LNCAP (cell line): ENCODE results near the gene USP6NL.

ENCODE experiments used
- TF ChIP-seq, protein P1 (sequence below): fragments of 450-650 bp; IDR thresholded peaks from 2 replicates; pipeline ENCODE4 v1.5.1; 2017; ENCODE audit warnings: mild to moderate bottlenecking

USP6NL gene

DNA sequence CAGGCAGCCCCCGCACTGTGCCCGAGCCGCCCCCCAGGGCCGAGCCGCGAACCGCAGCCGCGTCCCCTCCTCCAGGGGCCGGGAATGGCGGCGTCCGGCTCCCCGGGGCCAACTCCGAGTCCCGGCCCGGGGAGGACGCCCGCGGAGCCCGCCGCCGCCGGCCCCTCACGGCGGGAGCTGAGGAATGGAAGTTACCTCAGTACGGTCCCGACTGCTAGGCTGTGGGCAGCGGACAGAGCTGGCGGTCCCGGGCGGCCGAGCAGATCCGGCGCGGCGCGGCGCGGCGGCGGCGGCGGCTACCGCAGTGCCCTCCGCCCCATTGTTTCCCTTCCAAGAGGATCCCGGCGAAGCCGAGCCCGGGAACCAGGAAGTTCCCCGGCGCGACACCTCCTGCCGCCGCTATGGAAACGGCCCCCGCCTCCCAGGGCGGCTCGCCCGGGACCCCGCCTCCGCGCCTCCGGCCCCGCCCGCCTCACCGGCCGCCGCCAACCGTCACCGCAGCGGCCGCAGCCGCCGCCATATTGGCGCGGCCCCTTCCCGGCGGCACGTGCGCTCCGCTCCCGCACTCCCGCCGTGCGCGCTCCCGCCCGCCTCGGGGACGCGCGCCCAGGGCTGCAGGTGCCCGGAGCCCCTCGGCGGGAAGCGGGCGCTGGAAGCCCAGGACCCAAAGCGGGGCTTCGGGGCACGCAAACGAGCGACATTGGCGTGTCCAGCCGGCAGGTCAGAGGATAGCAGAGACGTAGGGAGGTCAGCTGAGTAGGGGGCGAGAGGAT lies at the start of gene USP6NL:
Gene USP6NL (minus strand): TSS at position 403 of the 773 bp plus-strand sequence. CDS start 14,016 bp downstream, outside the sequence.
- TF ChIP-seq, protein P1, sequence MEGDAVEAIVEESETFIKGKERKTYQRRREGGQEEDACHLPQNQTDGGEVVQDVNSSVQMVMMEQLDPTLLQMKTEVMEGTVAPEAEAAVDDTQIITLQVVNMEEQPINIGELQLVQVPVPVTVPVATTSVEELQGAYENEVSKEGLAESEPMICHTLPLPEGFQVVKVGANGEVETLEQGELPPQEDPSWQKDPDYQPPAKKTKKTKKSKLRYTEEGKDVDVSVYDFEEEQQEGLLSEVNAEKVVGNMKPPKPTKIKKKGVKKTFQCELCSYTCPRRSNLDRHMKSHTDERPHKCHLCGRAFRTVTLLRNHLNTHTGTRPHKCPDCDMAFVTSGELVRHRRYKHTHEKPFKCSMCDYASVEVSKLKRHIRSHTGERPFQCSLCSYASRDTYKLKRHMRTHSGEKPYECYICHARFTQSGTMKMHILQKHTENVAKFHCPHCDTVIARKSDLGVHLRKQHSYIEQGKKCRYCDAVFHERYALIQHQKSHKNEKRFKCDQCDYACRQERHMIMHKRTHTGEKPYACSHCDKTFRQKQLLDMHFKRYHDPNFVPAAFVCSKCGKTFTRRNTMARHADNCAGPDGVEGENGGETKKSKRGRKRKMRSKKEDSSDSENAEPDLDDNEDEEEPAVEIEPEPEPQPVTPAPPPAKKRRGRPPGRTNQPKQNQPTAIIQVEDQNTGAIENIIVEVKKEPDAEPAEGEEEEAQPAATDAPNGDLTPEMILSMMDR: no peak

DNA sequence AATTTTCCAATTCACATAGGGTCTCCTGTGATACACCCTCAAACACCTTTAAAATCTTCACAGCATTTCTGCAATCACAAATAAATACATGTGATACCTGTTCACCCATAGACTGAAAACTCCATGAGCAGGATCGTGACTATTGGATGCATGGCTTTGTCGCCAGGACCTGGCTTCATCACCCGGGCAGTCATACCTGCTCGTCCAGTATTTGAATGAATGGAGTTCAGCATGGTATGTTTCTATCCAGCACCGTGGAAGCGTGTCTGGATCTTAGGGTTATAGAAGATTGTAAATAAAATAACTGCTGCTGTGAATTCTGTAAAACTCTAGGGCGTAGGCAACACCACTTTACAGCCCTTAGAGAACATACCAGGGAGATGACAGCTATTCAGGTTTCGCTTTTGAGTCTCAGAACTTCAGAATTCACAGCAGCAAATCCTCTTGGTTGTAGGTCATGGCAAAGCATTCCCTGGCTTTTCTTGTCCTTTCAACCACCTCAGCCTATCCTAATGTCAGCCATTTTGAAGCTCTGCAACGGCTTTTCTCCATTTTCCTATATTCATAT lies 47.4 kb upstream of the USP6NL start:
- TF ChIP-seq, protein P1: no peak

DNA sequence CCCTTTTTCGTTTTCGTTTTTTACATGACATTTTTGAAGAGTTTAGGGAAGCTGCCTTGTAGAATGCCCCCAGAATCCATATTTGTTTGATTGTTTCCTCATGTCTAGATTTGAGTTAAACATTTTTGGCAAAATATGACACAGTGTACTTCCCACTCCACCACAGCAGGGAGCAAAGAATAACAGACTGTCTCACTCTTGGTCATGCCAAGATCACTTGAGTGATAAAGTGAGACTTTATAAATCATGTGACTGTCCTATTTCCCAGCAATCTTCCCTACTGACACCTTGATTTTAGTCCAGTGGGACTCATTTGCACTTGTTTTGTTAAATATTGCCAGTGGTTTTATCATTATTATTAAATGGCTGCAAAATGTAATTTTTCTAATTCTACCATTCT lies 44.4 kb upstream of the USP6NL start:
- TF ChIP-seq, protein P1: no peak

DNA sequence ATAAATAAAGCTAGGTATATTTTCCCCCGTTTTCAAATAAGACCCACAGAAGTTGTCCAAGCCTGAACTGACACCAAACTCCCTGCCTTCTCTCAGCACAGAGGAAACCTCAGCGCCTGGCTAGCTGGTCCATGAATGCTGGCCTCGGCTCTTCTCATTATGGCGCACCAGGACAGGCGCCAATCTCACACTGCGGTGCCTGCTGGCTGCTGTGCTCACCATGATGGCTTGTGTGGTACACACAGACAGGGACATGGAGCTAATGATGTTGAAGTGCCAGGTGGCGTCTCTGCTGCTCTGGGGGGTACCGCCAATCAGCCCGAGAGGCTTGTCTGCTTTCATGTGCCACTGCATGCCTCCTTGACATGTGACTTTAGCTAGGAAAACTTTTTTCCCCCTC lies 43.2 kb upstream of the USP6NL start:
- TF ChIP-seq, protein P1: no peak

DNA sequence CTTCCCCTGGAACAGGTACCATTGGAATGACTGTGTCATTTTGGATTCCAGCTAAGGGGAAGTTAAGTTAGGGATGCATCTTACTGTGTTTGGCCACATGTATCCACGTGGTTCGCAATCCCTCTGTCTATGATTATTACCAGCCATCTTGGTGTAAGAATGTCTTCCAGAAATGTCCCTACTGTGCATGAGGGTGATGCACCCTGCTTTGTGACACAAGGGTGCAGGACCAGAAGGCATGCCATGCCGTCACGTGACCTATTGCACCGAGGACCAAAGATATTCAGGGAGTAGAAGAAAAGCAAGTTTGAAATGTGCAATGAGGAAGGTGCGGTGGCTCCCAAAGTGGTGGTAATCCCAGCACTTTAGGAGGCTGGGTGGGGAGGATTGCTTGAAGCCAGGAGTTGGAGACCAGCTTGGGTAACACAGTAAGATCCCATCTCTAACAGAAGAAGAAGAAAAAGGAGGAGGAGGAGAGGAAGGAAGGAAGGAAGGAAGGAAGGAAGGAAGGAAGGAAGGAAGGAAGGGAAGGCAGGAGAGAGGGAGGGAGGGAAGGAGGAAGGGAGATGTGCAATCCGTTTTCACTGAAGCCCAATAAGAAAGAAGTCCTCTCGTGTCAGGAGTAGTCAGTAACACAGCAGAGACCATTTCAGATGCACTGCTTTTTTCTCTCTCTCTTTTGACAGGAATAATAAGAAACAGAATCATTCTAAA lies 42.5 kb upstream of the USP6NL start:
- TF ChIP-seq, protein P1: no peak

DNA sequence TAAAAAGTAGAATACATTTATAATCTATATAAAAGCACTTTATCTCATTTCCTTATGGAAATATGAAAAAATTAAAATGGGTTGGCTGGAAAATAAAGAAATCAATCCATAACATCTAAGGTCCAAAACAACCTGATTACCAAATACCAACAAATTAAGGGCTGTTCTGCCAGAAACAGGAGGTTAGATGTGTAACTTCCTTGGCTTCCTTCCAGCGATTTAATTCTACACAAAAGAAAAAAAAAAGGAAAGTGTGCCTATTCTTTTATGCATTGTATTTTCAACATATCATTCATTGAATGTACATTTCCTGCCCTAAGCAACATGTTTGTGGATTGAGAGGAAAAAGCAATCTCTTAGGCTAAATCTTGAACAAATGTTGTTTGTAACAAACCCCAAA lies 36.2 kb upstream of the USP6NL start:
- TF ChIP-seq, protein P1: no peak

DNA sequence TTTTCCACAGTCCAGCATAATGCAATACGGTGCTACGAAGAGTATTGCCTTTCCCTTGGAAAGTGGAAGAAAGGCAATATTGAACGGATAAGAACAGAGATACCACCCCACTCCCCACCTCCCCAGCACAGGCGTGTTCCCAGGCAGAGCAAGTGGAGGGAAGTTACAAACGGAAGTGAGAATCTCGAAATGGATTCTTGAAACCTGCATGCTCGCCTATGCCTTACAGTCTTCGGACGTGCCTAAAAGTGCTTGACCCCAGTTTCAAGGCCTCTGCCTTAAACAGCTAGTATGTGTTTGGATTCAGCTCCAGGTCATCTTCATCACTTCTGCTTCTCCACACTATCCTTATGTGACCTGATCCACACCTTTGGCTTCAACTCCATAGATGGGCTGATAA lies 35.0 kb upstream of the USP6NL start:
- TF ChIP-seq, protein P1: no peak
